AG04450 (cell line): ENCODE results near the gene PYGB. TPM values are rescaled to one million over a fixed set of nuclear protein-coding genes. Genes with fewer than 3 reads are reported as not detected.

Experiments
- CTCF ChIA-PET: fragments of 300-600, 350-600 bp; formaldehyde crosslinking; extraction: SDS; loops from one replicate; lab custom pipeline; 2022; ENCODE audit warnings: antibody characterized with exemption, inconsistent platforms; lab: Charles Lee
- POLR2A ChIA-PET: fragments of 350-600 bp; formaldehyde crosslinking; extraction: SDS; loops from one replicate; lab custom pipeline; 2021; ENCODE audit warnings: antibody characterized with exemption, inconsistent platforms; lab: Yijun Ruan, JAX
- DNase-seq: peaks from one replicate; pipeline ENCODE4 v3.0.0-alpha.2; 2011; ENCODE audit warnings: low read depth, low spot score
- H3K27ac ChIP-seq: one replicate; pipeline ENCODE4 v1.5.1; 2012; ENCODE audit warnings: low read depth, low read length, control low read depth
- H3K27me3 ChIP-seq: one replicate; pipeline ENCODE4 v1.6.0; 2012; ENCODE audit warnings: low read length; ENCODE audit not compliant: control insufficient read depth, insufficient read depth
- H3K4me3 ChIP-seq: 2 replicates; pipeline ENCODE4 v1.5.1; 2011; ENCODE audit warnings: mild to moderate bottlenecking, low read depth, low read length, control low read depth
- H3K9me3 ChIP-seq: 2 replicates; pipeline ENCODE4 v1.5.1; 2012; ENCODE audit warnings: low read length; ENCODE audit not compliant: control insufficient read depth, insufficient read depth
- polyA plus RNA-seq: library from polyadenylated mRNA; depleted of rRNA; stranded (reverse); fragments of >200 nt; gene quantifications from 2 replicates; pipeline ENCODE4 v1.2.3, GENCODE V29; 2011
- TF ChIP-seq, protein P1 (sequence below): IDR thresholded peaks from 2 replicates; pipeline ENCODE4 v1.5.1; 2011; ENCODE audit warnings: low read depth, low read length, control low read depth, inconsistent platforms

The PYGB gene
- polyA plus RNA-seq, 1 experiment, result 43.2 TPM

- CTCF ChIA-PET, result interaction anchor here (1.7 kb wide), 1 partner anchor 59 kb away, joined by 9 read pairs; no protein-coding TSS in a partner anchor
- TF ChIP-seq, protein P1, sequence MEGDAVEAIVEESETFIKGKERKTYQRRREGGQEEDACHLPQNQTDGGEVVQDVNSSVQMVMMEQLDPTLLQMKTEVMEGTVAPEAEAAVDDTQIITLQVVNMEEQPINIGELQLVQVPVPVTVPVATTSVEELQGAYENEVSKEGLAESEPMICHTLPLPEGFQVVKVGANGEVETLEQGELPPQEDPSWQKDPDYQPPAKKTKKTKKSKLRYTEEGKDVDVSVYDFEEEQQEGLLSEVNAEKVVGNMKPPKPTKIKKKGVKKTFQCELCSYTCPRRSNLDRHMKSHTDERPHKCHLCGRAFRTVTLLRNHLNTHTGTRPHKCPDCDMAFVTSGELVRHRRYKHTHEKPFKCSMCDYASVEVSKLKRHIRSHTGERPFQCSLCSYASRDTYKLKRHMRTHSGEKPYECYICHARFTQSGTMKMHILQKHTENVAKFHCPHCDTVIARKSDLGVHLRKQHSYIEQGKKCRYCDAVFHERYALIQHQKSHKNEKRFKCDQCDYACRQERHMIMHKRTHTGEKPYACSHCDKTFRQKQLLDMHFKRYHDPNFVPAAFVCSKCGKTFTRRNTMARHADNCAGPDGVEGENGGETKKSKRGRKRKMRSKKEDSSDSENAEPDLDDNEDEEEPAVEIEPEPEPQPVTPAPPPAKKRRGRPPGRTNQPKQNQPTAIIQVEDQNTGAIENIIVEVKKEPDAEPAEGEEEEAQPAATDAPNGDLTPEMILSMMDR, result no peak
- no peak overlapping the region for H3K27ac ChIP-seq
Measured at GRCh38 chr20:25339608-25340007, 91.7 kb downstream of the PYGB start.

DNA sequence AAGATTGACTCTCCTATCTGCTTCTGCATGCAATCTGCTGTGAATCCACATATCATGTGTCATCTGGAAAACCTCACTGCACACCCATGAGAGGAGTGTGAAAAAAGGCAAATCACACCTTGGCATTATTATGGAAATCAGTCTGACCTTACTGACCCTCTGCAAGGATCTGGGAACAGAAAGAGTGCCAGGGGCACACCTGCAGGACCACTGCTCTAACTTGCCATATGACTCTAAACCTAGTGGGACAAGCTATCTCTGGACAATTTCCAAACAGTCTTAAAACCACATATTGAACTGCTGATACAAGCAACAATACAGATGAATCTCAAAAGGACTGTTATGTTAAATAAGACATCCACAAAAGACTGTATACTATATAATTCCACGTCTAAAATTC, 92.5 kb downstream of the PYGB start:
- CTCF ChIA-PET, result interaction anchor here (1.7 kb wide), 1 partner anchor 59 kb away, joined by 9 read pairs; no protein-coding TSS in a partner anchor
- TF ChIP-seq, protein P1, result no peak
- H3K4me3 ChIP-seq, result no peak overlapping the region
- no peak for DNase-seq
- H3K27ac ChIP-seq, result no peak overlapping the region
- H3K9me3 ChIP-seq, result no peaks in the 10 kb centered on the region
- no peaks in the 10 kb centered on the region for H3K27me3 ChIP-seq
- POLR2A ChIA-PET, result no interaction called here

More at GRCh38 chr20:25339608-25340007, 91.7 kb downstream of the PYGB start:
- Histone ChIP-seq H3K27me3 (no peaks in the 10 kb centered on the region), H3K9me3 (no peaks in the 10 kb centered on the region), H3K4me3 (no peak overlapping the region)
- no peak for DNase-seq
- POLR2A ChIA-PET, result no interaction called here

DNA sequence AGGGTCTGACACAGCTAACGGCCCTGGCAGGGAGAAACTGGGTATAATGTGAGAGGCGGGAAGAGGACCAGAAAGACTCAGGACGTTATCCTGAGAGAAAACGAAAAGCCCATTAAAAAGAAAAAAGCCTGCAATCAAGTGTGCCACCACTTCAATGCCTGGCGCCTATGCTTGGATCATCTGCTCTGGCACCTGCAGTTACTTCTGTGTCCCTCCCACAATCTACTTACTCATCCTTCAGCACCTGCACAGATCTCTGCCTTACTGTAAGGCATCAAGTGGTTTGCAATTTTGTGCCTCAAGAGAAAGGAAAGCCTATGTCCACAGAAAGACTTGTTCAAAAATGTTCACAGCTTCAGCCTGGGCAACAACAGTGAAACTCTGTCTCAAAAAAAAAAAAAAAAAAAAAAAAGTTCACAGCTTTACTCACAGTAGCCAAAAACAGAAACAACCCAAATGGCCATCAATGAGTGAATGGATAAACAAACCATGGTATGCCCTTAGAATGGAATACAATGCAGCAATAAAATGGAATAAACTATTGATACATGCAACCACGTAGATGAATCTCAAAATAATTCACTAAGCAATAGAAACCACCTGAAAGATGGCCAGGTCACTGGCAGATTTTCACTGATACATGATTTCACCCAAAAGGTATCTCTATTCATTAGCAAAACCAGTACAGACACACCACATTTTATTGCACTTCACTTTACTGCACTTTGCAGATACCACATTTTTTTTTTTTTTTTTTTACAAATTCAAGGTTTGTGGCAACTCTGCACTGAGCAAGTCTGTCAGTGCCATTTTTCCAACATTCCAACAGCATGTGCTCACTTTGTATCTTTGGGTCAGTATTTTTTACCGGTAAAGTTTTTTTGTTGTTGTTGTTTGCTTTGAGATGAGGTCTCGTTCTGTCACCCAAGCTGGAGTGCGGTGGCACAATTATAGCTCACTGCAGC, 94.1 kb downstream of the PYGB start:
- CTCF ChIA-PET, result interaction anchor here (1.3 kb wide), 1 partner anchor 32 kb away, joined by 4 read pairs; no protein-coding TSS in a partner anchor
- POLR2A ChIA-PET, result no interaction called here
- TF ChIP-seq, protein P1, result no peak

GRCh38 chr20:25344634-25345033, 96.7 kb downstream of the PYGB start:
- Histone ChIP-seq H3K27me3 (no peaks in the 10 kb centered on the region), H3K4me3 (no peak overlapping the region), H3K9me3 (no peaks in the 10 kb centered on the region; the same call in 1 of the 2 replicates), H3K27ac (no peak overlapping the region)
- POLR2A ChIA-PET, result no interaction called here
- CTCF ChIA-PET, result no interaction called here
- TF ChIP-seq, protein P1, result no peak
- no peak for DNase-seq

More for the DNA sequence above, 94.1 kb downstream of the PYGB start:
- Histone ChIP-seq H3K27ac (no peak overlapping the region), H3K27me3 (no peaks in the 10 kb centered on the region), H3K4me3 (no peak overlapping the region), H3K9me3 (no peaks in the 10 kb centered on the region)
- no peak for DNase-seq

DNA sequence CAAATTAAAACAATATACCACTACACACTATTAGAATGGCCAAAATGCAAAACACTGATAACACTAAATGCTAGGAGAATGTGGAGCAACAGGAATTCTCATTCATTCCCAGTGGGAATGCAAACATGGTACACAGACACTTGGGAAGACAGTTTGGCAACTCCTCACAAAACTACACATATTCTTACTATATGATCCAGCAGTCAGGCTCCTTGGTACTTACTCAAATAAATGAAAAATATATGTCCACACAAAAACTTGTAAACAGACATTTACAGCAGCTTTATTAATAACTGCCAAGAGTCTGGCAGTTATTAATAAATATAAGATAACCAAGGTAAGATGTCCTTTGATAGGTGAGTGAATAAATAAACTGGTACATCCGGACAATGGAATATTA, 97.8 kb downstream of the PYGB start:
- H3K9me3 ChIP-seq, result no peaks in the 10 kb centered on the region; the same call in 1 of the 2 replicates
- ChIA-PET CTCF (no interaction called here), POLR2A (no interaction called here)
- no peaks in the 10 kb centered on the region for H3K27me3 ChIP-seq
- H3K27ac ChIP-seq, result no peak overlapping the region
- H3K4me3 ChIP-seq, result no peak overlapping the region
- DNase-seq, result no peak
- TF ChIP-seq, protein P1, result no peak
